ENCODE data around the gene HAO1.

HAO1 gene

DNA sequence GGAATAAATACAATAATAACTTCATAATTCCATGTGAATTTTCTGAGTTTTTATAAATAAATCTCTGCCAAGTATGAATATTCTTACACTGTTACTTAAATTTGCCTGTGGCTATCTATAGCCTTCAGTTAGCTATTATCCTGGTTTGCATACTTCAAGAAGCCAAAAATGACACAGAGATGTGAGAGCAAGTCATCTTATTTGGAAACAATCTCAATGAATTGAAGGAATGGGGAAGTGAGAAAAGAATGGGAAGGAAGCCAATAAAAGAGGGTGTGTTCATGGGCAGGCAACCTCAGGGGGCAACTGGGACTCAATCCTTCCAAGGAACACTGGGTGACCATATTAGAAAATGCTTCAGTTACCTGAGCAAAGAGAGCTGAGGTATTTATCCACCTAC lies 9.9 kb downstream of the HAO1 start:
- H3K9me3 ChIP-seq (ENCODE audit: control insufficient read depth, insufficient read depth, low read length), result no peaks in the 10 kb centered on the region
- no peak overlapping the region for H3K27ac ChIP-seq (ENCODE audit: low read length)
- no peaks in the 10 kb centered on the region for H3K36me3 ChIP-seq (ENCODE audit: control insufficient read depth, insufficient read depth, low read length)
- no peak overlapping the region for H3K4me3 ChIP-seq (ENCODE audit: low read length)
- DNase-seq (ENCODE audit: low read depth, low spot score), result no peak
- H3K4me1 ChIP-seq (ENCODE audit: control insufficient read depth, insufficient read depth, low read length), result no peaks in the 10 kb centered on the region
- H3K27me3 ChIP-seq (ENCODE audit: control insufficient read depth, insufficient read depth, low read length), result no peaks in the 10 kb centered on the region

GRCh38 chr20:7926767-7927166 lies 13.5 kb downstream of the HAO1 start:
- H3K36me3 ChIP-seq (ENCODE audit: control insufficient read depth, insufficient read depth, low read length), result no peaks in the 10 kb centered on the region
- no CpG with 5 or more reads among the region's 1 CpG for WGBS (ENCODE audit: insufficient coverage, insufficient read length)
- no peak overlapping the region for H3K27ac ChIP-seq (ENCODE audit: low read length)
- no peaks in the 10 kb centered on the region for H3K4me1 ChIP-seq (ENCODE audit: control insufficient read depth, insufficient read depth, low read length)
- H3K9me3 ChIP-seq (ENCODE audit: control insufficient read depth, insufficient read depth, low read length), result no peaks in the 10 kb centered on the region
- DNase-seq (ENCODE audit: low read depth, low spot score), result no peak
- no peak overlapping the region for H3K4me3 ChIP-seq (ENCODE audit: low read length)
- H3K27me3 ChIP-seq (ENCODE audit: control insufficient read depth, insufficient read depth, low read length), result no peaks in the 10 kb centered on the region

GRCh38 chr20:7926323-7926722 lies 13.9 kb downstream of the HAO1 start:
- no peaks in the 10 kb centered on the region for H3K36me3 ChIP-seq (ENCODE audit: control insufficient read depth, insufficient read depth, low read length)
- H3K4me1 ChIP-seq (ENCODE audit: control insufficient read depth, insufficient read depth, low read length), result no peaks in the 10 kb centered on the region
- no CpG with 5 or more reads among the region's 3 CpGs for WGBS (ENCODE audit: insufficient coverage, insufficient read length)
- no peak overlapping the region for H3K27ac ChIP-seq (ENCODE audit: low read length)
- H3K9me3 ChIP-seq (ENCODE audit: control insufficient read depth, insufficient read depth, low read length), result no peaks in the 10 kb centered on the region
- no peak for DNase-seq (ENCODE audit: low read depth, low spot score)
- H3K4me3 ChIP-seq (ENCODE audit: low read length), result no peak overlapping the region
- no peaks in the 10 kb centered on the region for H3K27me3 ChIP-seq (ENCODE audit: control insufficient read depth, insufficient read depth, low read length)

DNA sequence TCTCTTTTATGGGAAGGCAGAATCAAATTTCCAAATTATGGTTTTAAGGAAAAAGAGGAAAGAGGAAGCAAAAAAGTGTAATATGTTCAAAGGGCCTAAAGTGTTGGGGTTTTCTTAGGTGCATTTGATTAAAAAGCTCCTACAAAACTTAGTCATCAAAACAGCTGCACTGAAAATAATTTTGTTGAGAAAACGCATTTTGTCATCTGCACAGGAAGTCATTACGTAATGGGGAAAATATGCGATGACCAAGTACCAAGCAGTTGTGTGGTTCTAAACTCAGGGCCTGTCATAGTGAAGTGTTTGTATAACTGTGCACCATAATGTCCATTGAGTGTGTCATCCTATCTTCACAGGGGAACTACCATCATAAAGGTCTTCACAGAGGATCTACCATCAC lies 15.6 kb downstream of the HAO1 start:
- H3K27ac ChIP-seq (ENCODE audit: low read length), result no peak overlapping the region
- no peaks in the 10 kb centered on the region for H3K4me1 ChIP-seq (ENCODE audit: control insufficient read depth, insufficient read depth, low read length)
- H3K9me3 ChIP-seq (ENCODE audit: control insufficient read depth, insufficient read depth, low read length), result no peaks in the 10 kb centered on the region
- H3K4me3 ChIP-seq (ENCODE audit: low read length), result no peak overlapping the region
- no peaks in the 10 kb centered on the region for H3K27me3 ChIP-seq (ENCODE audit: control insufficient read depth, insufficient read depth, low read length)
- no peak for DNase-seq (ENCODE audit: low read depth, low spot score)
- H3K36me3 ChIP-seq (ENCODE audit: control insufficient read depth, insufficient read depth, low read length), result no peaks in the 10 kb centered on the region
- WGBS (ENCODE audit: insufficient coverage, insufficient read length), result no CpG with 5 or more reads among the region's 3 CpGs

- H3K27ac ChIP-seq (ENCODE audit: low read length), result no peak overlapping the region
- no peaks in the 10 kb centered on the region for H3K36me3 ChIP-seq (ENCODE audit: control insufficient read depth, insufficient read depth, low read length)
- no peaks in the 10 kb centered on the region for H3K4me1 ChIP-seq (ENCODE audit: control insufficient read depth, insufficient read depth, low read length)
- no CpG with 5 or more reads among the region's 1 CpG for WGBS (ENCODE audit: insufficient coverage, insufficient read length)
- no peak overlapping the region for H3K4me3 ChIP-seq (ENCODE audit: low read length)
- H3K9me3 ChIP-seq (ENCODE audit: control insufficient read depth, insufficient read depth, low read length), result no peaks in the 10 kb centered on the region
- DNase-seq (ENCODE audit: low read depth, low spot score), result no peak
- no peaks in the 10 kb centered on the region for H3K27me3 ChIP-seq (ENCODE audit: control insufficient read depth, insufficient read depth, low read length)
Measured at GRCh38 chr20:7916648-7917047, 23.6 kb downstream of the HAO1 start.

- no CpG with 5 or more reads among the region's 3 CpGs for WGBS (ENCODE audit: insufficient coverage, insufficient read length)
Measured at GRCh38 chr20:7912551-7912950, 27.7 kb downstream of the HAO1 start.

DNA sequence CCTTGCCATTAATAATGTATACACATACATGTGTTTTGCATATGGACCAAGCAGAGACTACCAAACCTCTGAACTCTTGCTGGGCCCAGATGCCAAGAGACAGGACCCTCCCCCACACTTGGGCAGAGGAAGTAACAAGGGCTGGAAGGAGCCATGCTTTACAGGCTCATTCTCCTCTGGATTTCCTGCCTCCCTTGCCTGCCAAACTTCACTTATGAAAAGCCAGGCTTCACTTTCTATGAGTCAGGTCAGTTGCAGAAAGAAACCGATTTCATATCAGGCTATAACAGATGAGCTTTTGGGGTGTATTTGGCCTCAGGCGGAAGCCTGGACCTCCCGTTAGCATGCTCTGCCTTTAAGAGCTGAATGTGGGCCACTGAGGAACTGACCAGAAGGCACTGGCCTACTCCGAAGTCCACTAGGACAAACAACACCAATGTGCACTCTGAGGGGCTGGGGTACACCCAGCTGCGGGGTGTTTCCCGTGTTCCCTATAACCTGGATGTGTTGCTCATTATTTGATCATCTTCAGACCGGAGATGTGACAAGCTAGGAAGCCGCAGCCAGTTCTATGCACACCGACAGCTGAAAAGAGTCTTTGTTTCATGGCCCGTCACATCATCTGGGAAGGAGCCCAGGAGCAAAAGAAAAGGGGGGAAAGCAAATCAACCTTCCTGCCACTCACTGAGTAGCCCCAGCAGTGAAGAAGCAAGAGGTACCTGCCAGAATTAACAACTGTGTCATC lies 28.5 kb downstream of the HAO1 start:
- H3K4me1 ChIP-seq (ENCODE audit: control insufficient read depth, insufficient read depth, low read length), result no peaks in the 10 kb centered on the region
- no peaks in the 10 kb centered on the region for H3K9me3 ChIP-seq (ENCODE audit: control insufficient read depth, insufficient read depth, low read length)
- WGBS (ENCODE audit: insufficient coverage, insufficient read length), result no CpG with 5 or more reads among the region's 10 CpGs
- no peaks in the 10 kb centered on the region for H3K36me3 ChIP-seq (ENCODE audit: control insufficient read depth, insufficient read depth, low read length)
- H3K27me3 ChIP-seq (ENCODE audit: control insufficient read depth, insufficient read depth, low read length), result no peaks in the 10 kb centered on the region
- DNase-seq (ENCODE audit: low read depth, low spot score), result no peak
- no peak overlapping the region for H3K4me3 ChIP-seq (ENCODE audit: low read length)
- no peak overlapping the region for H3K27ac ChIP-seq (ENCODE audit: low read length)

More at GRCh38 chr20:7912551-7912950, 27.7 kb downstream of the HAO1 start:
- Histone ChIP-seq H3K9me3 (ENCODE audit: control insufficient read depth, insufficient read depth, low read length) (no peaks in the 10 kb centered on the region), H3K4me1 (ENCODE audit: control insufficient read depth, insufficient read depth, low read length) (no peaks in the 10 kb centered on the region), H3K4me3 (ENCODE audit: low read length) (no peak overlapping the region), H3K27ac (ENCODE audit: low read length) (no peak overlapping the region), H3K27me3 (ENCODE audit: control insufficient read depth, insufficient read depth, low read length) (no peaks in the 10 kb centered on the region), H3K36me3 (ENCODE audit: control insufficient read depth, insufficient read depth, low read length) (no peaks in the 10 kb centered on the region)
- no peak for DNase-seq (ENCODE audit: low read depth, low spot score)

DNA sequence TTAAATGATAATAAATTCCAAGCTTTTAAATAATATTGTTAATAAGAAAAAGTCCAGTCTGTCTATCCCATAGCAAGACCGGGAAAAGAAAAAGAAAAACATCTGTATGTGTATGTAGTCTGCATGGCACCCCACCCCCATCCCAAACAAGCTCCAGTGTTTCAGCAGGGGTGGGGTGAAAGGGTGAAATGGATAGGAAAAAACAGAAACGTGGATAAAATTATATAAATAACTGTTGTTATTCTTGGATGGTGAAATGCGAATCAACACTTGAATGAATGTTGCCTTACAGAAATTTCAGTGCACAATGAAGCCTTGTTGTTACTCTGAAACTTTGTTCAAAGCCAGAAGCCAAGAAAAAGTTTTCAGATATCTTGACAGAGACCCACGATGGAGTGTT lies 31.4 kb downstream of the HAO1 start:
- no peak for DNase-seq (ENCODE audit: low read depth, low spot score)
- Histone ChIP-seq H3K36me3 (ENCODE audit: control insufficient read depth, insufficient read depth, low read length) (no peaks in the 10 kb centered on the region), H3K27ac (ENCODE audit: low read length) (no peak overlapping the region), H3K9me3 (ENCODE audit: control insufficient read depth, insufficient read depth, low read length) (no peaks in the 10 kb centered on the region), H3K4me3 (ENCODE audit: low read length) (no peak overlapping the region), H3K4me1 (ENCODE audit: control insufficient read depth, insufficient read depth, low read length) (no peaks in the 10 kb centered on the region), H3K27me3 (ENCODE audit: control insufficient read depth, insufficient read depth, low read length) (no peaks in the 10 kb centered on the region)
- no CpG with 5 or more reads among the region's 4 CpGs for WGBS (ENCODE audit: insufficient coverage, insufficient read length)

- WGBS (ENCODE audit: insufficient coverage, insufficient read length), result no CpG with 5 or more reads among the region's 1 CpG
- Histone ChIP-seq H3K4me3 (ENCODE audit: low read length) (no peak overlapping the region), H3K36me3 (ENCODE audit: control insufficient read depth, insufficient read depth, low read length) (no peaks in the 10 kb centered on the region), H3K27me3 (ENCODE audit: control insufficient read depth, insufficient read depth, low read length) (no peaks in the 10 kb centered on the region), H3K4me1 (ENCODE audit: control insufficient read depth, insufficient read depth, low read length) (no peaks in the 10 kb centered on the region), H3K27ac (ENCODE audit: low read length) (no peak overlapping the region), H3K9me3 (ENCODE audit: control insufficient read depth, insufficient read depth, low read length) (no peaks in the 10 kb centered on the region)
- DNase-seq (ENCODE audit: low read depth, low spot score), result no peak
Measured at GRCh38 chr20:7903429-7903828, 36.8 kb downstream of the HAO1 start.

DNA sequence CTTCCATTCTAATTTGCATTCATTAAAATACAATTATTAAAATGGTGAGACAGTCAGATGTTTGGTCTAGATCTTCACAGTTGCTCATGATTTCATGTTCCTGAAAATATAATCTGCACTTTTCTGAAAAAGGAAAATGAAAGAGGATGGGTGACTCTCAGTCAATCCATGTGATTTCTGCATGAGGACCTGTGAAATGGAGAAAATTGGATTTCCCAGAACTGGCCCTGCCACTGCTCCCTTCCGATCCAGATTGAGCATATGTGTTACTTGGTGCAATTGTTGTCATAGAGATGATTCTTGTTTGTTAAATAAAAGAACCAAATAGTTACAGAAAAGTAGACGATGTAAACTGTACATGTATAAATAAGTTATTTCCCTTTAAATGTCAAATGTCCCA lies 37.4 kb downstream of the HAO1 start:
- no peak overlapping the region for H3K27ac ChIP-seq (ENCODE audit: low read length)
- no peaks in the 10 kb centered on the region for H3K9me3 ChIP-seq (ENCODE audit: control insufficient read depth, insufficient read depth, low read length)
- H3K4me1 ChIP-seq (ENCODE audit: control insufficient read depth, insufficient read depth, low read length), result no peaks in the 10 kb centered on the region
- no peak overlapping the region for H3K4me3 ChIP-seq (ENCODE audit: low read length)
- no peaks in the 10 kb centered on the region for H3K27me3 ChIP-seq (ENCODE audit: control insufficient read depth, insufficient read depth, low read length)
- H3K36me3 ChIP-seq (ENCODE audit: control insufficient read depth, insufficient read depth, low read length), result no peaks in the 10 kb centered on the region
- WGBS (ENCODE audit: insufficient coverage, insufficient read length), result no CpG with 5 or more reads among the region's 2 CpGs
- DNase-seq (ENCODE audit: low read depth, low spot score), result no peak

- DNase-seq (ENCODE audit: low read depth, low spot score), result no peak
- Histone ChIP-seq H3K27ac (ENCODE audit: low read length) (no peak overlapping the region), H3K36me3 (ENCODE audit: control insufficient read depth, insufficient read depth, low read length) (no peaks in the 10 kb centered on the region), H3K27me3 (ENCODE audit: control insufficient read depth, insufficient read depth, low read length) (no peaks in the 10 kb centered on the region), H3K9me3 (ENCODE audit: control insufficient read depth, insufficient read depth, low read length) (no peaks in the 10 kb centered on the region), H3K4me1 (ENCODE audit: control insufficient read depth, insufficient read depth, low read length) (no peaks in the 10 kb centered on the region), H3K4me3 (ENCODE audit: low read length) (no peak overlapping the region)
- no CpG with 5 or more reads among the region's 2 CpGs for WGBS (ENCODE audit: insufficient coverage, insufficient read length)
Measured at GRCh38 chr20:7897781-7898364, 42.4 kb downstream of the HAO1 start.
